NCI-H748 (cell line): Measurements from ENCODE around the gene CBX7.

ENCODE experiments used
- DNase-seq: peaks from one replicate; lab custom pipeline; 2025; ENCODE audit not compliant: unreplicated experiment; lab: John Stamatoyannopoulos, UW

Gene CBX7

GRCh38 chr22:39152511-39153219, at the start of gene CBX7:
TSS of gene CBX7 (minus strand) at chr22:39152680. CDS start at chr22:39152444, 236 bp downstream.
- DNase-seq: peak; percentile 90

- DNase-seq: no peak
Observed at GRCh38 chr22:39197578-39197977, 45.1 kb upstream of the CBX7 start.

- no peak for DNase-seq
Observed at GRCh38 chr22:39194098-39194497, 41.6 kb upstream of the CBX7 start.

- DNase-seq: no peak
Observed at GRCh38 chr22:39188809-39189208, 36.3 kb upstream of the CBX7 start.

GRCh38 chr22:39185601-39186012, 33.1 kb upstream of the CBX7 start:
- DNase-seq: no peak

GRCh38 chr22:39184586-39185577, 32.4 kb upstream of the CBX7 start:
- no peak for DNase-seq

GRCh38 chr22:39183991-39184585, 31.6 kb upstream of the CBX7 start:
- DNase-seq: no peak

- no peak for DNase-seq
Observed at GRCh38 chr22:39182478-39183030, 30.1 kb upstream of the CBX7 start.

GRCh38 chr22:39181778-39182177, 29.3 kb upstream of the CBX7 start:
- no peak for DNase-seq

GRCh38 chr22:39181356-39181755, 28.9 kb upstream of the CBX7 start:
- no peak for DNase-seq

- no peak for DNase-seq
Observed at GRCh38 chr22:39179841-39180335, 27.4 kb upstream of the CBX7 start.

GRCh38 chr22:39179401-39179827, 26.9 kb upstream of the CBX7 start:
- DNase-seq: no peak

- no peak for DNase-seq
Observed at GRCh38 chr22:39178206-39179111, 26.0 kb upstream of the CBX7 start.

- DNase-seq: no peak
Observed at GRCh38 chr22:39177791-39178190, 25.3 kb upstream of the CBX7 start.

GRCh38 chr22:39177456-39177775, 24.9 kb upstream of the CBX7 start:
- DNase-seq: no peak

- DNase-seq: no peak
Observed at GRCh38 chr22:39176714-39177455, 24.4 kb upstream of the CBX7 start.

- no peak for DNase-seq
Observed at GRCh38 chr22:39176143-39176713, 23.7 kb upstream of the CBX7 start.

- DNase-seq: no peak
Observed at GRCh38 chr22:39175353-39176142, 23.1 kb upstream of the CBX7 start.
